ENCODE measurements around the gene CETP.

CETP gene

GRCh38 chr16:56997264-56997663, 35.5 kb downstream of the CETP start:
- Histone ChIP-seq H3K36me3 (ENCODE audit: insufficient read depth, low read length) (no peaks in the 10 kb centered on the region), H3K27ac (ENCODE audit: low read length) (no peak overlapping the region), H3K9ac (ENCODE audit: low read depth, low read length) (no peak overlapping the region), H3K79me2 (ENCODE audit: insufficient read depth, low read length) (no peaks in the 10 kb centered on the region), H3K4me1 (ENCODE audit: insufficient read depth, low read length) (no peaks in the 10 kb centered on the region), H3K9me3 (ENCODE audit: insufficient read depth, low read length, severe bottlenecking) (no peaks in the 10 kb centered on the region), H3K4me3 (ENCODE audit: low read depth in 1 of 2, low read length in 2 of 2) (no peak overlapping the region), H4K20me1 (ENCODE audit: insufficient read depth, low read length) (no peaks in the 10 kb centered on the region), H2AFZ (ENCODE audit: low read depth, low read length) (no peak overlapping the region), H3K4me2 (ENCODE audit: insufficient read depth, low read length) (no peak overlapping the region), H3K27me3 (ENCODE audit: insufficient read depth, low read length, poor library complexity) (no peaks in the 10 kb centered on the region)
- TF ChIP-seq CTCF (IDR thresholded peaks at IDR 0.05; ENCODE audit: borderline replicate concordance, extremely low read depth, low read length, poor library complexity, severe bottlenecking): no peak
- no peak for TF ChIP-seq EZH2 (IDR thresholded peaks at IDR 0.05; ENCODE audit: borderline replicate concordance, low read depth, low read length, severe bottlenecking)
- ATAC-seq (ENCODE audit: insufficient read depth, low read depth): no peak
- DNase-seq: no peak

GRCh38 chr16:56997931-56998330, 36.2 kb downstream of the CETP start:
- DNase-seq (no peak), ATAC-seq (ENCODE audit: insufficient read depth, low read depth) (no peak)
- TF ChIP-seq EZH2 (IDR thresholded peaks at IDR 0.05; ENCODE audit: borderline replicate concordance, low read depth, low read length, severe bottlenecking) (no peak), CTCF (IDR thresholded peaks at IDR 0.05; ENCODE audit: borderline replicate concordance, extremely low read depth, low read length, poor library complexity, severe bottlenecking) (no peak)
- H4K20me1 ChIP-seq (ENCODE audit: insufficient read depth, low read length): no peaks in the 10 kb centered on the region
- H3K27ac ChIP-seq (ENCODE audit: low read length): no peak overlapping the region
- no peaks in the 10 kb centered on the region for H3K9me3 ChIP-seq (ENCODE audit: insufficient read depth, low read length, severe bottlenecking)
- H3K4me2 ChIP-seq (ENCODE audit: insufficient read depth, low read length): no peak overlapping the region
- no peaks in the 10 kb centered on the region for H3K27me3 ChIP-seq (ENCODE audit: insufficient read depth, low read length, poor library complexity)
- no peaks in the 10 kb centered on the region for H3K36me3 ChIP-seq (ENCODE audit: insufficient read depth, low read length)
- no peak overlapping the region for H3K9ac ChIP-seq (ENCODE audit: low read depth, low read length)
- no peaks in the 10 kb centered on the region for H3K79me2 ChIP-seq (ENCODE audit: insufficient read depth, low read length)
- H2AFZ ChIP-seq (ENCODE audit: low read depth, low read length): no peak overlapping the region
- no peak overlapping the region for H3K4me3 ChIP-seq (ENCODE audit: low read depth in 1 of 2, low read length in 2 of 2)
- no peaks in the 10 kb centered on the region for H3K4me1 ChIP-seq (ENCODE audit: insufficient read depth, low read length)

- no peaks in the 10 kb centered on the region for H3K4me1 ChIP-seq (ENCODE audit: insufficient read depth, low read length)
These were observed 36.6 kb downstream of the CETP start for GRCh38 chr16:56998352-56998751.

More at GRCh38 chr16:56998352-56998751, 36.6 kb downstream of the CETP start:
- H3K9ac ChIP-seq (ENCODE audit: low read depth, low read length): no peak overlapping the region
- H3K79me2 ChIP-seq (ENCODE audit: insufficient read depth, low read length): no peaks in the 10 kb centered on the region
- H3K4me3 ChIP-seq (ENCODE audit: low read depth in 1 of 2, low read length in 2 of 2): no peak overlapping the region
- ATAC-seq (ENCODE audit: insufficient read depth, low read depth) (no peak), DNase-seq (no peak)
- TF ChIP-seq CTCF (IDR thresholded peaks at IDR 0.05; ENCODE audit: borderline replicate concordance, extremely low read depth, low read length, poor library complexity, severe bottlenecking) (no peak), EZH2 (IDR thresholded peaks at IDR 0.05; ENCODE audit: borderline replicate concordance, low read depth, low read length, severe bottlenecking) (no peak)
- H3K9me3 ChIP-seq (ENCODE audit: insufficient read depth, low read length, severe bottlenecking): no peaks in the 10 kb centered on the region
- H3K36me3 ChIP-seq (ENCODE audit: insufficient read depth, low read length): no peaks in the 10 kb centered on the region
- no peak overlapping the region for H3K4me2 ChIP-seq (ENCODE audit: insufficient read depth, low read length)
- H3K27ac ChIP-seq (ENCODE audit: low read length): no peak overlapping the region
- no peaks in the 10 kb centered on the region for H3K27me3 ChIP-seq (ENCODE audit: insufficient read depth, low read length, poor library complexity)
- H4K20me1 ChIP-seq (ENCODE audit: insufficient read depth, low read length): no peaks in the 10 kb centered on the region
- H2AFZ ChIP-seq (ENCODE audit: low read depth, low read length): no peak overlapping the region
